Fibroblast of skin of left quadriceps (primary cell): ENCODE results near the gene NEGR1.
A peak's percentile ranks its signal among the peaks of the same experiment; 100 is the strongest.

Experiments
- DNase-seq, 2 experiments: peaks; one replicate each; pipeline ENCODE4 v3.0.0-alpha.2; 2013; ENCODE audit warnings: low read depth in 2 of 2

NEGR1 gene

GRCh38 chr1:71850936-71851335 is 431.4 kb downstream of the NEGR1 start:
- no peak for DNase-seq

- no peak for DNase-seq
Observed at GRCh38 chr1:71850515-71850914, 431.8 kb downstream of the NEGR1 start.

GRCh38 chr1:71843012-71843411 is 439.3 kb downstream of the NEGR1 start:
- DNase-seq = no peak

GRCh38 chr1:71839876-71840275 is 442.5 kb downstream of the NEGR1 start:
- no peak for DNase-seq

GRCh38 chr1:71836904-71837303 is 445.4 kb downstream of the NEGR1 start:
- DNase-seq = no peak

- no peak for DNase-seq
Observed at GRCh38 chr1:71835442-71835813, 446.9 kb downstream of the NEGR1 start.

GRCh38 chr1:71834601-71835441 is 447.5 kb downstream of the NEGR1 start:
- DNase-seq = no peak

- no peak for DNase-seq
Observed at GRCh38 chr1:71831646-71832045, 450.7 kb downstream of the NEGR1 start.

- no peak for DNase-seq
Observed at GRCh38 chr1:71829346-71829745, 453.0 kb downstream of the NEGR1 start.

GRCh38 chr1:71828431-71829012 is 453.8 kb downstream of the NEGR1 start:
- DNase-seq = no peak

GRCh38 chr1:71823708-71824305 is 458.5 kb downstream of the NEGR1 start:
- no peak for DNase-seq

GRCh38 chr1:71817028-71817427 is 465.3 kb downstream of the NEGR1 start:
- DNase-seq = no peak

GRCh38 chr1:71809085-71809484 is 473.3 kb downstream of the NEGR1 start:
- DNase-seq = no peak

GRCh38 chr1:71804140-71804539 is 478.2 kb downstream of the NEGR1 start:
- no peak for DNase-seq

GRCh38 chr1:71796006-71796405 is 486.3 kb downstream of the NEGR1 start:
- DNase-seq = no peak

GRCh38 chr1:71792264-71792663 is 490.1 kb downstream of the NEGR1 start:
- no peak for DNase-seq

- no peak for DNase-seq
Observed at GRCh38 chr1:71788113-71788512, 494.2 kb downstream of the NEGR1 start.

GRCh38 chr1:71787699-71788098 is 494.6 kb downstream of the NEGR1 start:
- peak; percentile 20 to 23 for DNase-seq

GRCh38 chr1:71786218-71786617 is 496.1 kb downstream of the NEGR1 start:
- no peak for DNase-seq

- no peak for DNase-seq
Observed at GRCh38 chr1:71785450-71785849, 496.9 kb downstream of the NEGR1 start.

- no peak for DNase-seq
Observed at GRCh38 chr1:71785000-71785399, 497.3 kb downstream of the NEGR1 start.

- DNase-seq = no peak
Observed at GRCh38 chr1:71784241-71784640, 498.1 kb downstream of the NEGR1 start.

- DNase-seq = no peak
Observed at GRCh38 chr1:71783071-71783470, 499.3 kb downstream of the NEGR1 start.
